IMR-90 (cell line): ENCODE data around the gene PEX14.

Experiments
- BHLHE40 ChIP-seq: fragments of 150-350 bp; IDR thresholded peaks from 2 replicates; pipeline ENCODE4 v1.6.1; 2016; ENCODE audit warnings: mild to moderate bottlenecking, low read depth, low read length
- CHD1 ChIP-seq: IDR thresholded peaks from 2 replicates; pipeline ENCODE4 v1.6.1; 2012; ENCODE audit warnings: low read depth, low read length, improper control_type of control experiment
- CTCF ChIP-seq: conservative IDR thresholded peaks from 2 replicates; pipeline ENCODE4 v1.5.1; 2012; ENCODE audit warnings: mild to moderate bottlenecking, low read depth, low read length, improper control_type of control experiment
- MAFK ChIP-seq: IDR thresholded peaks from 2 replicates; pipeline ENCODE4 v1.6.1; 2012; ENCODE audit warnings: low read depth, low read length, improper control_type of control experiment
- MAZ ChIP-seq: IDR thresholded peaks from 2 replicates; pipeline ENCODE4 v1.6.1; 2012; ENCODE audit warnings: low read depth, mild to moderate bottlenecking, low read length, improper control_type of control experiment, moderate library complexity, borderline replicate concordance
- MXI1 ChIP-seq: IDR thresholded peaks from 2 replicates; pipeline ENCODE4 v1.6.1; 2012; ENCODE audit warnings: low read depth, mild to moderate bottlenecking, low read length, moderate library complexity, borderline replicate concordance
- POLR2A ChIP-seq: IDR thresholded peaks from 2 replicates; pipeline ENCODE4 v1.6.1; 2012; ENCODE audit warnings: mild to moderate bottlenecking, low read depth, low read length
- RAD21 ChIP-seq: IDR thresholded peaks from 2 replicates; pipeline ENCODE4 v1.6.1; 2012; ENCODE audit warnings: low read length, improper control_type of control experiment
- RCOR1 ChIP-seq: IDR thresholded peaks from 2 replicates; pipeline ENCODE4 v1.6.1; 2012; ENCODE audit warnings: mild to moderate bottlenecking, low read length, improper control_type of control experiment; ENCODE audit not compliant: insufficient replicate concordance
- SMC3 ChIP-seq: fragments of 150-350 bp; IDR thresholded peaks from 2 replicates; pipeline ENCODE4 v1.6.1; 2016; ENCODE audit warnings: low read depth, mild to moderate bottlenecking, antibody characterized with exemption, low read length, moderate library complexity
- USF2 ChIP-seq: fragments of 150-350 bp; IDR thresholded peaks from 2 replicates; pipeline ENCODE4 v1.6.1; 2017; ENCODE audit warnings: mild to moderate bottlenecking, antibody characterized with exemption, low read length, low read depth

- no peak for TF ChIP-seq POLR2A
- no peak for TF ChIP-seq CTCF
- no peak for TF ChIP-seq SMC3
- no peak for TF ChIP-seq MAFK
- no peak for TF ChIP-seq RAD21
- no peak for TF ChIP-seq MXI1
- no peak for TF ChIP-seq MAZ
- no peak for TF ChIP-seq USF2
- no peak for TF ChIP-seq CHD1
- TF ChIP-seq BHLHE40: no peak
- TF ChIP-seq RCOR1: no peak
Observed at GRCh38 chr1:10671090-10671489, 196.3 kb downstream of the PEX14 start.
